ENCODE measurements around the gene PALM2AKAP2.

The PALM2AKAP2 gene

GRCh38 chr9:109789556-109789955 is 9.6 kb downstream of the PALM2AKAP2 start:
- no peak overlapping the region for H3K4me3 ChIP-seq (ENCODE audit: insufficient read depth, low read depth, low read length, poor library complexity, severe bottlenecking)
- no peak overlapping the region for H3K27ac ChIP-seq (ENCODE audit: insufficient read depth, low read length, poor library complexity, severe bottlenecking)
- H3K36me3 ChIP-seq (ENCODE audit: control insufficient read depth, insufficient read depth, low read length), result no peaks in the 10 kb centered on the region
- no peak for DNase-seq
- H3K9me3 ChIP-seq (ENCODE audit: control insufficient read depth, low read length), result no peaks in the 10 kb centered on the region
- no peaks in the 10 kb centered on the region for H3K4me1 ChIP-seq (ENCODE audit: control insufficient read depth, insufficient read depth, low read length, poor library complexity, severe bottlenecking)
- no peaks in the 10 kb centered on the region for H3K27me3 ChIP-seq (replicated peaks; ENCODE audit: control insufficient read depth, insufficient read depth, low read length, poor library complexity, severe bottlenecking)

- H3K4me3 ChIP-seq (ENCODE audit: insufficient read depth, low read depth, low read length, poor library complexity, severe bottlenecking), result no peak overlapping the region
- H3K36me3 ChIP-seq (ENCODE audit: control insufficient read depth, insufficient read depth, low read length), result no peaks in the 10 kb centered on the region
- no peak for DNase-seq
- H3K9me3 ChIP-seq (ENCODE audit: control insufficient read depth, low read length), result no peaks in the 10 kb centered on the region
- H3K4me1 ChIP-seq (ENCODE audit: control insufficient read depth, insufficient read depth, low read length, poor library complexity, severe bottlenecking), result no peaks in the 10 kb centered on the region
- H3K27ac ChIP-seq (ENCODE audit: insufficient read depth, low read length, poor library complexity, severe bottlenecking), result no peak overlapping the region
- no peaks in the 10 kb centered on the region for H3K27me3 ChIP-seq (replicated peaks; ENCODE audit: control insufficient read depth, insufficient read depth, low read length, poor library complexity, severe bottlenecking)
Measured at GRCh38 chr9:109789971-109790370, 10.0 kb downstream of the PALM2AKAP2 start.

- Histone ChIP-seq H3K27me3 (replicated peaks; ENCODE audit: control insufficient read depth, insufficient read depth, low read length, poor library complexity, severe bottlenecking) (no peaks in the 10 kb centered on the region), H3K4me1 (ENCODE audit: control insufficient read depth, insufficient read depth, low read length, poor library complexity, severe bottlenecking) (no peaks in the 10 kb centered on the region), H3K27ac (ENCODE audit: insufficient read depth, low read length, poor library complexity, severe bottlenecking) (no peak overlapping the region), H3K36me3 (ENCODE audit: control insufficient read depth, insufficient read depth, low read length) (no peaks in the 10 kb centered on the region), H3K4me3 (ENCODE audit: insufficient read depth, low read depth, low read length, poor library complexity, severe bottlenecking) (no peak overlapping the region), H3K9me3 (ENCODE audit: control insufficient read depth, low read length) (no peaks in the 10 kb centered on the region)
- no peak for DNase-seq
Measured at GRCh38 chr9:109791003-109791677, 11.1 kb downstream of the PALM2AKAP2 start.

GRCh38 chr9:109791747-109792146 is 11.7 kb downstream of the PALM2AKAP2 start:
- Histone ChIP-seq H3K4me3 (ENCODE audit: insufficient read depth, low read depth, low read length, poor library complexity, severe bottlenecking) (no peak overlapping the region), H3K36me3 (ENCODE audit: control insufficient read depth, insufficient read depth, low read length) (no peaks in the 10 kb centered on the region), H3K27ac (ENCODE audit: insufficient read depth, low read length, poor library complexity, severe bottlenecking) (no peak overlapping the region), H3K4me1 (ENCODE audit: control insufficient read depth, insufficient read depth, low read length, poor library complexity, severe bottlenecking) (no peaks in the 10 kb centered on the region), H3K27me3 (replicated peaks; ENCODE audit: control insufficient read depth, insufficient read depth, low read length, poor library complexity, severe bottlenecking) (no peaks in the 10 kb centered on the region), H3K9me3 (ENCODE audit: control insufficient read depth, low read length) (no peaks in the 10 kb centered on the region)
- DNase-seq, result no peak

- DNase-seq, result no peak
- no peak overlapping the region for H3K27ac ChIP-seq (ENCODE audit: insufficient read depth, low read length, poor library complexity, severe bottlenecking)
Measured at GRCh38 chr9:109792951-109793546, 13.1 kb downstream of the PALM2AKAP2 start.

GRCh38 chr9:109793921-109794320 is 13.9 kb downstream of the PALM2AKAP2 start:
- Histone ChIP-seq H3K27ac (ENCODE audit: insufficient read depth, low read length, poor library complexity, severe bottlenecking) (no peak overlapping the region), H3K4me1 (ENCODE audit: control insufficient read depth, insufficient read depth, low read length, poor library complexity, severe bottlenecking) (no peaks in the 10 kb centered on the region)

More at GRCh38 chr9:109792951-109793546, 13.1 kb downstream of the PALM2AKAP2 start:
- Histone ChIP-seq H3K4me3 (ENCODE audit: insufficient read depth, low read depth, low read length, poor library complexity, severe bottlenecking) (no peak overlapping the region), H3K4me1 (ENCODE audit: control insufficient read depth, insufficient read depth, low read length, poor library complexity, severe bottlenecking) (no peaks in the 10 kb centered on the region), H3K36me3 (ENCODE audit: control insufficient read depth, insufficient read depth, low read length) (no peaks in the 10 kb centered on the region), H3K27me3 (replicated peaks; ENCODE audit: control insufficient read depth, insufficient read depth, low read length, poor library complexity, severe bottlenecking) (no peaks in the 10 kb centered on the region), H3K9me3 (ENCODE audit: control insufficient read depth, low read length) (no peaks in the 10 kb centered on the region)

GRCh38 chr9:109794361-109795012 is 14.5 kb downstream of the PALM2AKAP2 start:
- no peaks in the 10 kb centered on the region for H3K9me3 ChIP-seq (ENCODE audit: control insufficient read depth, low read length)
- DNase-seq, result no peak
- H3K27ac ChIP-seq (ENCODE audit: insufficient read depth, low read length, poor library complexity, severe bottlenecking), result no peak overlapping the region
- no peaks in the 10 kb centered on the region for H3K36me3 ChIP-seq (ENCODE audit: control insufficient read depth, insufficient read depth, low read length)
- H3K27me3 ChIP-seq (replicated peaks; ENCODE audit: control insufficient read depth, insufficient read depth, low read length, poor library complexity, severe bottlenecking), result no peaks in the 10 kb centered on the region
- no peaks in the 10 kb centered on the region for H3K4me1 ChIP-seq (ENCODE audit: control insufficient read depth, insufficient read depth, low read length, poor library complexity, severe bottlenecking)
- H3K4me3 ChIP-seq (ENCODE audit: insufficient read depth, low read depth, low read length, poor library complexity, severe bottlenecking), result no peak overlapping the region

More at GRCh38 chr9:109793921-109794320, 13.9 kb downstream of the PALM2AKAP2 start:
- Histone ChIP-seq H3K36me3 (ENCODE audit: control insufficient read depth, insufficient read depth, low read length) (no peaks in the 10 kb centered on the region), H3K27me3 (replicated peaks; ENCODE audit: control insufficient read depth, insufficient read depth, low read length, poor library complexity, severe bottlenecking) (no peaks in the 10 kb centered on the region), H3K4me3 (ENCODE audit: insufficient read depth, low read depth, low read length, poor library complexity, severe bottlenecking) (no peak overlapping the region), H3K9me3 (ENCODE audit: control insufficient read depth, low read length) (no peaks in the 10 kb centered on the region)
- no peak for DNase-seq

GRCh38 chr9:109795613-109796012 is 15.6 kb downstream of the PALM2AKAP2 start:
- no peaks in the 10 kb centered on the region for H3K4me1 ChIP-seq (ENCODE audit: control insufficient read depth, insufficient read depth, low read length, poor library complexity, severe bottlenecking)
- H3K27me3 ChIP-seq (replicated peaks; ENCODE audit: control insufficient read depth, insufficient read depth, low read length, poor library complexity, severe bottlenecking), result no peaks in the 10 kb centered on the region
- DNase-seq, result no peak
- no peaks in the 10 kb centered on the region for H3K9me3 ChIP-seq (ENCODE audit: control insufficient read depth, low read length)
- no peaks in the 10 kb centered on the region for H3K36me3 ChIP-seq (ENCODE audit: control insufficient read depth, insufficient read depth, low read length)
- H3K27ac ChIP-seq (ENCODE audit: insufficient read depth, low read length, poor library complexity, severe bottlenecking), result no peak overlapping the region
- H3K4me3 ChIP-seq (ENCODE audit: insufficient read depth, low read depth, low read length, poor library complexity, severe bottlenecking), result no peak overlapping the region

- Histone ChIP-seq H3K4me1 (ENCODE audit: control insufficient read depth, insufficient read depth, low read length, poor library complexity, severe bottlenecking) (no peaks in the 10 kb centered on the region), H3K9me3 (ENCODE audit: control insufficient read depth, low read length) (no peaks in the 10 kb centered on the region), H3K36me3 (ENCODE audit: control insufficient read depth, insufficient read depth, low read length) (no peaks in the 10 kb centered on the region), H3K27ac (ENCODE audit: insufficient read depth, low read length, poor library complexity, severe bottlenecking) (no peak overlapping the region), H3K27me3 (replicated peaks; ENCODE audit: control insufficient read depth, insufficient read depth, low read length, poor library complexity, severe bottlenecking) (no peaks in the 10 kb centered on the region), H3K4me3 (ENCODE audit: insufficient read depth, low read depth, low read length, poor library complexity, severe bottlenecking) (no peak overlapping the region)
- DNase-seq, result no peak
Measured at GRCh38 chr9:109796078-109796477, 16.1 kb downstream of the PALM2AKAP2 start.

GRCh38 chr9:109797006-109797405 is 17.0 kb downstream of the PALM2AKAP2 start:
- no peaks in the 10 kb centered on the region for H3K27me3 ChIP-seq (replicated peaks; ENCODE audit: control insufficient read depth, insufficient read depth, low read length, poor library complexity, severe bottlenecking)
- H3K27ac ChIP-seq (ENCODE audit: insufficient read depth, low read length, poor library complexity, severe bottlenecking), result no peak overlapping the region
- DNase-seq, result no peak

More at GRCh38 chr9:109797006-109797405, 17.0 kb downstream of the PALM2AKAP2 start:
- Histone ChIP-seq H3K9me3 (ENCODE audit: control insufficient read depth, low read length) (no peaks in the 10 kb centered on the region), H3K4me1 (ENCODE audit: control insufficient read depth, insufficient read depth, low read length, poor library complexity, severe bottlenecking) (no peaks in the 10 kb centered on the region), H3K4me3 (ENCODE audit: insufficient read depth, low read depth, low read length, poor library complexity, severe bottlenecking) (no peak overlapping the region), H3K36me3 (ENCODE audit: control insufficient read depth, insufficient read depth, low read length) (no peaks in the 10 kb centered on the region)
